WTC11 (cell line): ENCODE data around the gene SLBP. TPM values are rescaled to one million over a fixed set of nuclear protein-coding genes. Genes with fewer than 3 reads are reported as not detected.

Experiments
- ATAC-seq: fragments of 200-7000 bp; cut with Tn5 transposase; 2 replicates; pipeline ENCODE4 v1.10.0; 2021; ENCODE audit warnings: mild to moderate bottlenecking, moderate library complexity
- CTCF ChIA-PET: fragments of 300-600 bp; sonication (Branson Sonifier 250); formaldehyde crosslinking; loops from one replicate; lab custom pipeline; 2021; ENCODE audit warnings: antibody characterized with exemption; lab: Charles Lee
- POLR2A ChIA-PET: fragments of 350-600 bp; sonication (Branson Sonifier 250); formaldehyde crosslinking; loops from one replicate; lab custom pipeline; 2021; ENCODE audit warnings: antibody characterized with exemption; lab: Charles Lee
- DNase-seq: peaks from one replicate; pipeline ENCODE4 v3.0.0; 2021; ENCODE audit warnings: low spot score
- H3K27ac Mint-ChIP-seq: 2 replicates; pipeline ENCODE4 v1.8.0; 2021; ENCODE audit warnings: mixed read lengths
- H3K27me3 Mint-ChIP-seq: 2 replicates; pipeline ENCODE4 v1.8.0; 2021; ENCODE audit warnings: low read depth, mild to moderate bottlenecking, moderate library complexity, mixed read lengths
- H3K36me3 Mint-ChIP-seq: 2 replicates; pipeline ENCODE4 v1.8.0; 2021; ENCODE audit warnings: mixed read lengths
- H3K4me1 Mint-ChIP-seq: 2 replicates; pipeline ENCODE4 v1.8.0; 2022; ENCODE audit warnings: mixed read lengths
- H3K4me3 Mint-ChIP-seq: 2 replicates; pipeline ENCODE4 v1.8.0; 2021; ENCODE audit warnings: mild to moderate bottlenecking, moderate library complexity, mixed read lengths
- H3K9me3 Mint-ChIP-seq: 2 replicates; pipeline ENCODE4 v1.8.0; 2021; ENCODE audit warnings: mixed read lengths
- FOXJ3 ChIP-seq: sonication (generic); formaldehyde crosslinking; IDR thresholded peaks from 2 replicates; pipeline ENCODE4 v1.9.0; 2021; ENCODE audit warnings: missing genetic modification reagents, mild to moderate bottlenecking, borderline replicate concordance
- GABPB1 ChIP-seq: sonication (generic); formaldehyde crosslinking; IDR thresholded peaks from 2 replicates; pipeline ENCODE4 v1.8.1; 2023; ENCODE audit warnings: mild to moderate bottlenecking, missing genetic modification reagents
- MYBL2 ChIP-seq: sonication (generic); formaldehyde crosslinking; IDR thresholded peaks from 2 replicates; pipeline ENCODE4 v1.8.1; 2023; ENCODE audit warnings: mild to moderate bottlenecking, moderate library complexity, missing genetic modification reagents
- NR2C2 ChIP-seq: sonication (generic); formaldehyde crosslinking; IDR thresholded peaks from 2 replicates; pipeline ENCODE4 v1.8.0; 2022; ENCODE audit warnings: mild to moderate bottlenecking, missing genetic modification reagents
- NR3C1 ChIP-seq: sonication (generic); formaldehyde crosslinking; conservative IDR thresholded peaks from 2 replicates; pipeline ENCODE4 v1.8.1; 2023; ENCODE audit warnings: low read depth, mild to moderate bottlenecking, missing genetic modification reagents
- SMAD3 ChIP-seq: sonication (generic); formaldehyde crosslinking; IDR thresholded peaks from 2 replicates; pipeline ENCODE4 v1.8.0; 2022; ENCODE audit warnings: missing genetic modification reagents, mild to moderate bottlenecking, borderline replicate concordance
- SP1 ChIP-seq: sonication (generic); formaldehyde crosslinking; conservative IDR thresholded peaks from 2 replicates; pipeline ENCODE4 v1.8.1; 2022; ENCODE audit warnings: missing genetic modification reagents
- TCF7 ChIP-seq: sonication (generic); formaldehyde crosslinking; IDR thresholded peaks from 2 replicates; pipeline ENCODE4 v1.8.0; 2022; ENCODE audit warnings: mild to moderate bottlenecking, low read depth, missing genetic modification reagents, moderate library complexity
- TEAD4 ChIP-seq: sonication (generic); formaldehyde crosslinking; IDR thresholded peaks from 2 replicates; pipeline ENCODE4 v1.8.0; 2022; ENCODE audit warnings: mild to moderate bottlenecking, missing genetic modification reagents
- ZNF121 ChIP-seq: sonication (generic); formaldehyde crosslinking; IDR thresholded peaks from 2 replicates; pipeline ENCODE4 v1.8.0; 2023; ENCODE audit warnings: missing genetic modification reagents
- ZNF317 ChIP-seq: sonication (generic); formaldehyde crosslinking; IDR thresholded peaks from 2 replicates; pipeline ENCODE4 v1.8.1; 2023; ENCODE audit warnings: low read depth, mild to moderate bottlenecking, moderate library complexity, missing genetic modification reagents, borderline replicate concordance
- ZNF423 ChIP-seq: fragments of 250-450 bp; sonication (Bioruptor Pico); IDR thresholded peaks from 2 replicates; pipeline ENCODE4 v2.1.2; 2022; ENCODE audit warnings: mild to moderate bottlenecking, moderate library complexity
- total RNA-seq: library from RNA; stranded (reverse); gene quantifications from 3 replicates; pipeline ENCODE4 v1.2.3, GENCODE V29; 2021
- TF ChIP-seq, protein P1 (sequence below): sonication (generic); formaldehyde crosslinking; IDR thresholded peaks from 2 replicates; pipeline ENCODE4 v1.8.0; 2022; ENCODE audit warnings: missing genetic modification reagents
- TF ChIP-seq, protein P2 (sequence below): sonication (generic); formaldehyde crosslinking; IDR thresholded peaks from 2 replicates; pipeline ENCODE4 v1.8.1; 2023; ENCODE audit warnings: mild to moderate bottlenecking, missing genetic modification reagents, moderate library complexity
- TF ChIP-seq, protein P3 (sequence below): sonication (generic); formaldehyde crosslinking; IDR thresholded peaks from 2 replicates; pipeline ENCODE4 v1.8.1; 2022; ENCODE audit warnings: low read depth, missing genetic modification reagents, borderline replicate concordance
- TF ChIP-seq, protein P4 (sequence below): sonication (generic); formaldehyde crosslinking; IDR thresholded peaks from 2 replicates; pipeline ENCODE4 v1.8.1; 2023; ENCODE audit warnings: mild to moderate bottlenecking, missing genetic modification reagents, moderate library complexity
- TF ChIP-seq, protein P5 (sequence below): sonication (generic); formaldehyde crosslinking; IDR thresholded peaks from 2 replicates; pipeline ENCODE4 v1.8.1; 2022; ENCODE audit warnings: mild to moderate bottlenecking, missing genetic modification reagents, moderate library complexity, borderline replicate concordance
- TF ChIP-seq, protein P6 (sequence below): sonication (generic); formaldehyde crosslinking; IDR thresholded peaks from 2 replicates; pipeline ENCODE4 v1.8.1; 2022; ENCODE audit warnings: mild to moderate bottlenecking, moderate library complexity, missing genetic modification reagents
- TF ChIP-seq, protein P7 (sequence below): sonication (generic); formaldehyde crosslinking; IDR thresholded peaks from 2 replicates; pipeline ENCODE4 v1.8.0; 2023; ENCODE audit warnings: missing genetic modification reagents

SLBP gene
- total RNA-seq, 1 experiment from 2014 or later = 40.2 TPM

DNA sequence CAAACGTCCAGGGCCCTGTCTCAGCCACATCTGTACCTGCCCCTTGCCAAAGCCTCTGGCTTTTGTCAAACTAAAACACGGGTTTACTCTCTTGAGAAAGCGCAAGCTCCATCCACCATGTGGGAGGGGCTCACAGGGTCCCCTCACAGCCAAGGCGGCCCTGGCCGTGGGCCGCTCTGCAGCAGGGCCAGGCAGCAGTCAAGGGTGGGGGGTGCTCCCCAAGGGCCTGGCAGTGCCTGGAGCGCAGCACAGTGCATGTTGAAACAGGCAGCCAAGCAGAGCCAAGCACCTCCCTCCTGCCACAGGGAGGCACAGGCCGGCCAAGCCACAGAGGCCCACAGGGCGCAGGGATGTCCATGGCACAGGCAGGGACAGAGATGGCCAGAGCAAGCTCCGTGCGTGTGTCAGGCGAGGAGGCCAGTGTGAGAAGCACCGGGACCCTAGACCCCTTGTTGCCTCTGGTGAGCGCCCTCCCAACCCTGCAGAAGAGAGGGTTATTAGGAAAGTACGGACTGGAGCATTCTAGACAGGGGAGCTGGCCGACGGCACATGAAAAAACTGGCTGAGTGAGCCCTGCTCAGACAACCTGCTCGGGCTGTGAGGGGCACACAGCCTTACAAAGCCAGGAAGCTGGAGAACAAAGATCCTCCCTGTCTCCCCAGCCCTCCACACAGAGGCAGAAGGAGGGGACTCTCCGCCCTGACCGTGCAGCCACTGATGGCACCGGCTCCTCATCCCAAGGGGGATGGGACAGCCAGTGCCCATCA lies 67.0 kb downstream of the SLBP start:
- DNase-seq = no peak
- peak; percentile 81 for ATAC-seq
- no peak overlapping the region for H3K27ac Mint-ChIP-seq
- 0 out of 2 replicates have a peak, but pooled peaks cover 6% of the 10 kb centered on the region for H3K4me1 Mint-ChIP-seq
- no peaks in the 10 kb centered on the region for H3K9me3 Mint-ChIP-seq
- ChIA-PET CTCF (interaction anchor here (0.6 to 1.7 kb wide), 7 partner anchors 8 to 268 kb away, joined by 3 to 14 read pairs (median 4); no protein-coding TSS in a partner anchor), POLR2A (no interaction called here)
- TF ChIP-seq, protein P1, sequence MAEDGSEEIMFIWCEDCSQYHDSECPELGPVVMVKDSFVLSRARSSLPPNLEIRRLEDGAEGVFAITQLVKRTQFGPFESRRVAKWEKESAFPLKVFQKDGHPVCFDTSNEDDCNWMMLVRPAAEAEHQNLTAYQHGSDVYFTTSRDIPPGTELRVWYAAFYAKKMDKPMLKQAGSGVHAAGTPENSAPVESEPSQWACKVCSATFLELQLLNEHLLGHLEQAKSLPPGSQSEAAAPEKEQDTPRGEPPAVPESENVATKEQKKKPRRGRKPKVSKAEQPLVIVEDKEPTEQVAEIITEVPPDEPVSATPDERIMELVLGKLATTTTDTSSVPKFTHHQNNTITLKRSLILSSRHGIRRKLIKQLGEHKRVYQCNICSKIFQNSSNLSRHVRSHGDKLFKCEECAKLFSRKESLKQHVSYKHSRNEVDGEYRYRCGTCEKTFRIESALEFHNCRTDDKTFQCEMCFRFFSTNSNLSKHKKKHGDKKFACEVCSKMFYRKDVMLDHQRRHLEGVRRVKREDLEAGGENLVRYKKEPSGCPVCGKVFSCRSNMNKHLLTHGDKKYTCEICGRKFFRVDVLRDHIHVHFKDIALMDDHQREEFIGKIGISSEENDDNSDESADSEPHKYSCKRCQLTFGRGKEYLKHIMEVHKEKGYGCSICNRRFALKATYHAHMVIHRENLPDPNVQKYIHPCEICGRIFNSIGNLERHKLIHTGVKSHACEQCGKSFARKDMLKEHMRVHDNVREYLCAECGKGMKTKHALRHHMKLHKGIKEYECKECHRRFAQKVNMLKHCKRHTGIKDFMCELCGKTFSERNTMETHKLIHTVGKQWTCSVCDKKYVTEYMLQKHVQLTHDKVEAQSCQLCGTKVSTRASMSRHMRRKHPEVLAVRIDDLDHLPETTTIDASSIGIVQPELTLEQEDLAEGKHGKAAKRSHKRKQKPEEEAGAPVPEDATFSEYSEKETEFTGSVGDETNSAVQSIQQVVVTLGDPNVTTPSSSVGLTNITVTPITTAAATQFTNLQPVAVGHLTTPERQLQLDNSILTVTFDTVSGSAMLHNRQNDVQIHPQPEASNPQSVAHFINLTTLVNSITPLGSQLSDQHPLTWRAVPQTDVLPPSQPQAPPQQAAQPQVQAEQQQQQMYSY (CRISPR knock-in tag) = peak; percentile 97
- no peak for TF ChIP-seq ZNF317
- no peaks in the 10 kb centered on the region for H3K27me3 Mint-ChIP-seq
- H3K36me3 Mint-ChIP-seq = no peaks in the 10 kb centered on the region
- H3K4me3 Mint-ChIP-seq = no peak overlapping the region

DNA sequence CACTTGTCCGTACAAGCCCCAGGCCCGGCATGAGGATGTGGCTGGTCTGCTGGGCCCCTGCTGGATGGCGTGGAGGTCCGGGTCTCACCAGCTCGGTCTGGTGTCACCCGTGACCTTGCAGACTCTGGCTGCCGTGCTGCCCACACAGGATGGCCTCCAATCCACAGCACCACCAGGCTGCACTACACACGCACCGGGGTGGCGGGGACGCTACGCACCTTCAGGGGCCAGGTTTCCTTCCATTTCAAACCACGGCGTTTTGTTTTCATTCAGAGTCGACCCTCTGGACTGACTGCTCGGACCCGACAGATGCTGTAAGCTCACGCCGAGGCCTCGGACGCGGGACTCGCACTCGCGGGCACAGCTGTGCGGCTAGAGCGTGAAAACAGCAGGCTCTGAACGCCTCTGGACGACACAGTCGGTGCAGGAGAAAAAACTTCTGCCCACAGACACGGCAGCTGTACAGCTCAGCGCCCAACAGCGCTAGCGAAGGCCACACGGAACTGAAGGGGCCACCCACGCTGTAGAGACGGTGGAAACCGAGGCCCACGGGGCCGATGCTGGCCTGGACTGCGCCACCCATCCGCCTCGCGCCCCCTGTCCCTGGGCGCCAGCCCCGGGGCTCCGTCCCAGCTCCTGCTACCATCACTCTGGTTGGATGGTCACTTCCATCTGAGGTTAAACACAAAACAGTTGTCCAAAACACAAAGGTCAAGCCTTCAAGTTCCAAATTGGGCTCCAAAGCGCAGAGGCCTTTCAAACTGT lies 68.0 kb downstream of the SLBP start:
- POLR2A ChIA-PET = no interaction called here
- DNase-seq = no peak
- H3K27ac Mint-ChIP-seq = no peak overlapping the region
- H3K4me3 Mint-ChIP-seq = no peak overlapping the region
- CTCF ChIA-PET = interaction anchor here (1.2 to 1.7 kb wide), 5 partner anchors 15 to 104 kb away, joined by 3 to 14 read pairs (median 6); no protein-coding TSS in a partner anchor
- H3K36me3 Mint-ChIP-seq = no peaks in the 10 kb centered on the region
- no peak for ATAC-seq
- H3K9me3 Mint-ChIP-seq = no peaks in the 10 kb centered on the region
- 0 out of 2 replicates have a peak, but pooled peaks cover 6% of the 10 kb centered on the region for H3K4me1 Mint-ChIP-seq
- H3K27me3 Mint-ChIP-seq = no peaks in the 10 kb centered on the region
- no peak for TF ChIP-seq SP1
- TF ChIP-seq, protein P2, sequence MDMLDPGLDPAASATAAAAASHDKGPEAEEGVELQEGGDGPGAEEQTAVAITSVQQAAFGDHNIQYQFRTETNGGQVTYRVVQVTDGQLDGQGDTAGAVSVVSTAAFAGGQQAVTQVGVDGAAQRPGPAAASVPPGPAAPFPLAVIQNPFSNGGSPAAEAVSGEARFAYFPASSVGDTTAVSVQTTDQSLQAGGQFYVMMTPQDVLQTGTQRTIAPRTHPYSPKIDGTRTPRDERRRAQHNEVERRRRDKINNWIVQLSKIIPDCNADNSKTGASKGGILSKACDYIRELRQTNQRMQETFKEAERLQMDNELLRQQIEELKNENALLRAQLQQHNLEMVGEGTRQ = no peak
- TF ChIP-seq, protein P3, sequence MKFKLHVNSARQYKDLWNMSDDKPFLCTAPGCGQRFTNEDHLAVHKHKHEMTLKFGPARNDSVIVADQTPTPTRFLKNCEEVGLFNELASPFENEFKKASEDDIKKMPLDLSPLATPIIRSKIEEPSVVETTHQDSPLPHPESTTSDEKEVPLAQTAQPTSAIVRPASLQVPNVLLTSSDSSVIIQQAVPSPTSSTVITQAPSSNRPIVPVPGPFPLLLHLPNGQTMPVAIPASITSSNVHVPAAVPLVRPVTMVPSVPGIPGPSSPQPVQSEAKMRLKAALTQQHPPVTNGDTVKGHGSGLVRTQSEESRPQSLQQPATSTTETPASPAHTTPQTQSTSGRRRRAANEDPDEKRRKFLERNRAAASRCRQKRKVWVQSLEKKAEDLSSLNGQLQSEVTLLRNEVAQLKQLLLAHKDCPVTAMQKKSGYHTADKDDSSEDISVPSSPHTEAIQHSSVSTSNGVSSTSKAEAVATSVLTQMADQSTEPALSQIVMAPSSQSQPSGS (CRISPR knock-in tag) = no peak
- no peak for TF ChIP-seq TCF7 (CRISPR knock-in tag)
- no peak for TF ChIP-seq NR2C2
- no peak for TF ChIP-seq ZNF121 (CRISPR knock-in tag)
- TF ChIP-seq FOXJ3 (CRISPR knock-in tag) = no peak
- TF ChIP-seq, protein P4, sequence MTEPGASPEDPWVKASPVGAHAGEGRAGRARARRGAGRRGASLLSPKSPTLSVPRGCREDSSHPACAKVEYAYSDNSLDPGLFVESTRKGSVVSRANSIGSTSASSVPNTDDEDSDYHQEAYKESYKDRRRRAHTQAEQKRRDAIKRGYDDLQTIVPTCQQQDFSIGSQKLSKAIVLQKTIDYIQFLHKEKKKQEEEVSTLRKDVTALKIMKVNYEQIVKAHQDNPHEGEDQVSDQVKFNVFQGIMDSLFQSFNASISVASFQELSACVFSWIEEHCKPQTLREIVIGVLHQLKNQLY (CRISPR knock-in tag) = no peak
- no peak for TF ChIP-seq NR3C1
- no peak for TF ChIP-seq ZNF423 (CRISPR knock-in tag)
- TF ChIP-seq GABPB1 = no peak
- TF ChIP-seq, protein P5, sequence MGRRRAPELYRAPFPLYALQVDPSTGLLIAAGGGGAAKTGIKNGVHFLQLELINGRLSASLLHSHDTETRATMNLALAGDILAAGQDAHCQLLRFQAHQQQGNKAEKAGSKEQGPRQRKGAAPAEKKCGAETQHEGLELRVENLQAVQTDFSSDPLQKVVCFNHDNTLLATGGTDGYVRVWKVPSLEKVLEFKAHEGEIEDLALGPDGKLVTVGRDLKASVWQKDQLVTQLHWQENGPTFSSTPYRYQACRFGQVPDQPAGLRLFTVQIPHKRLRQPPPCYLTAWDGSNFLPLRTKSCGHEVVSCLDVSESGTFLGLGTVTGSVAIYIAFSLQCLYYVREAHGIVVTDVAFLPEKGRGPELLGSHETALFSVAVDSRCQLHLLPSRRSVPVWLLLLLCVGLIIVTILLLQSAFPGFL (CRISPR knock-in tag) = no peak
- TF ChIP-seq SMAD3 (CRISPR knock-in tag) = no peak
- TF ChIP-seq MYBL2 (CRISPR knock-in tag) = no peak
- no peak for TF ChIP-seq TEAD4
- TF ChIP-seq, protein P6, sequence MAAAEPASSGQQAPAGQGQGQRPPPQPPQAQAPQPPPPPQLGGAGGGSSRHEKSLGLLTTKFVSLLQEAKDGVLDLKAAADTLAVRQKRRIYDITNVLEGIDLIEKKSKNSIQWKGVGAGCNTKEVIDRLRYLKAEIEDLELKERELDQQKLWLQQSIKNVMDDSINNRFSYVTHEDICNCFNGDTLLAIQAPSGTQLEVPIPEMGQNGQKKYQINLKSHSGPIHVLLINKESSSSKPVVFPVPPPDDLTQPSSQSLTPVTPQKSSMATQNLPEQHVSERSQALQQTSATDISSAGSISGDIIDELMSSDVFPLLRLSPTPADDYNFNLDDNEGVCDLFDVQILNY (CRISPR knock-in tag) = no peak
- TF ChIP-seq, protein P7, sequence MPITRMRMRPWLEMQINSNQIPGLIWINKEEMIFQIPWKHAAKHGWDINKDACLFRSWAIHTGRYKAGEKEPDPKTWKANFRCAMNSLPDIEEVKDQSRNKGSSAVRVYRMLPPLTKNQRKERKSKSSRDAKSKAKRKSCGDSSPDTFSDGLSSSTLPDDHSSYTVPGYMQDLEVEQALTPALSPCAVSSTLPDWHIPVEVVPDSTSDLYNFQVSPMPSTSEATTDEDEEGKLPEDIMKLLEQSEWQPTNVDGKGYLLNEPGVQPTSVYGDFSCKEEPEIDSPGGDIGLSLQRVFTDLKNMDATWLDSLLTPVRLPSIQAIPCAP = no peak
